Erythroblast (primary cell): ENCODE results near the gene ZNF536.

Experiments
- GATA1 ChIP-seq: IDR thresholded peaks from 2 replicates; pipeline ENCODE4 v1.6.1; 2011; ENCODE audit warnings: low read depth, mild to moderate bottlenecking, control low read depth, low read length, moderate library complexity
- POLR2A ChIP-seq: IDR thresholded peaks from 2 replicates; pipeline ENCODE4 v1.6.1; 2011; ENCODE audit warnings: mild to moderate bottlenecking, low read length

DNA sequence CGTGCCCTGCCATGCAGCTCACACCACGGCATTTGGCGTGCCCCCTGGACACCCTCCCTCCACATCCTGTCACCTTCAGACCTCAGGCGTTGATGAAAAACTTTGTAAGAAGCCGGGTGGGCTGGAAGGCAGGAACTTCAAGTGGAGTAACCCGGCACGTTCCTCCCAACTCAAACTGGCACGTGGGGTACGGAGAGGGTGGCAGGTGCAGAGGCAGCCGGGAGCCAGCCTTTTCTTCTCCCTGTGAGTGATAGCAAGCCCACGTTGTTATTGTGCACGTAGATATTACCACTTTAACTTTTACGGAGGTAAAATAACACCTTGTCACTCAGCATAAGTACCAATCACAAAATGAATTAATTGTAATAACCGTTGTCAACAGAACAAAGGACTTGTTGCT lies 198.0 kb downstream of the ZNF536 start:
- TF ChIP-seq POLR2A: no peak
- TF ChIP-seq GATA1: no peak
